ENCODE data around the gene CALU.

CALU gene

DNA sequence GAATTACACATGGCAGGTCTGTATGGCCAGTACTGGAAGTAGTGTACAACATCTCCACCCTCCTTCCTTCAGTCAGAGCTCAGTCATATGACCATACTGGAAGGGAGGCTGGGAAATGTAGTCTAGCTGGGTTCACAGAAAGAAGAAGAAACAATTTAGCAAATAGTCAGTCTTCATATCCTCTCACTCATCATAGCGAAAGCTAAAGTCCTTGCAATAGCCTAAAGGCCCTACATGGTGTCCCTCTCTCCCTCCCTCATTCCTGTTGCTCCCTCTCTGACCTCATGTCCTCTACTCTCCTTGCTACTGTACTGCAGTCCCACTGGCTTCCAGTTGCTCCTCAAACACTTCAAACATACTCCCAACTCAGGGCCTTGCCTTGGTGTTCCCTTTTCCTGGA lies 4.3 kb upstream of the CALU start (continued):
- TF ChIP-seq, protein P1, sequence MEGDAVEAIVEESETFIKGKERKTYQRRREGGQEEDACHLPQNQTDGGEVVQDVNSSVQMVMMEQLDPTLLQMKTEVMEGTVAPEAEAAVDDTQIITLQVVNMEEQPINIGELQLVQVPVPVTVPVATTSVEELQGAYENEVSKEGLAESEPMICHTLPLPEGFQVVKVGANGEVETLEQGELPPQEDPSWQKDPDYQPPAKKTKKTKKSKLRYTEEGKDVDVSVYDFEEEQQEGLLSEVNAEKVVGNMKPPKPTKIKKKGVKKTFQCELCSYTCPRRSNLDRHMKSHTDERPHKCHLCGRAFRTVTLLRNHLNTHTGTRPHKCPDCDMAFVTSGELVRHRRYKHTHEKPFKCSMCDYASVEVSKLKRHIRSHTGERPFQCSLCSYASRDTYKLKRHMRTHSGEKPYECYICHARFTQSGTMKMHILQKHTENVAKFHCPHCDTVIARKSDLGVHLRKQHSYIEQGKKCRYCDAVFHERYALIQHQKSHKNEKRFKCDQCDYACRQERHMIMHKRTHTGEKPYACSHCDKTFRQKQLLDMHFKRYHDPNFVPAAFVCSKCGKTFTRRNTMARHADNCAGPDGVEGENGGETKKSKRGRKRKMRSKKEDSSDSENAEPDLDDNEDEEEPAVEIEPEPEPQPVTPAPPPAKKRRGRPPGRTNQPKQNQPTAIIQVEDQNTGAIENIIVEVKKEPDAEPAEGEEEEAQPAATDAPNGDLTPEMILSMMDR (tag by site-specific recombination; IDR thresholded peaks at IDR 0.05), result no peak
- TF ChIP-seq ZNF114 (tag by site-specific recombination; IDR thresholded peaks at IDR 0.05) (no peak), ZNF132 (tag by site-specific recombination; IDR thresholded peaks at IDR 0.05; ENCODE audit: borderline replicate concordance) (no peak), ZNF423 (tag by site-specific recombination; IDR thresholded peaks at IDR 0.05) (no peak), ZNF324 (tag by site-specific recombination; IDR thresholded peaks at IDR 0.05) (no peak), ZNF514 (tag by site-specific recombination; IDR thresholded peaks at IDR 0.05) (no peak), ZNF596 (tag by site-specific recombination; IDR thresholded peaks at IDR 0.05) (no peak), ZNF174 (tag by site-specific recombination; IDR thresholded peaks at IDR 0.05) (no peak)
- TF ChIP-seq, protein P2, sequence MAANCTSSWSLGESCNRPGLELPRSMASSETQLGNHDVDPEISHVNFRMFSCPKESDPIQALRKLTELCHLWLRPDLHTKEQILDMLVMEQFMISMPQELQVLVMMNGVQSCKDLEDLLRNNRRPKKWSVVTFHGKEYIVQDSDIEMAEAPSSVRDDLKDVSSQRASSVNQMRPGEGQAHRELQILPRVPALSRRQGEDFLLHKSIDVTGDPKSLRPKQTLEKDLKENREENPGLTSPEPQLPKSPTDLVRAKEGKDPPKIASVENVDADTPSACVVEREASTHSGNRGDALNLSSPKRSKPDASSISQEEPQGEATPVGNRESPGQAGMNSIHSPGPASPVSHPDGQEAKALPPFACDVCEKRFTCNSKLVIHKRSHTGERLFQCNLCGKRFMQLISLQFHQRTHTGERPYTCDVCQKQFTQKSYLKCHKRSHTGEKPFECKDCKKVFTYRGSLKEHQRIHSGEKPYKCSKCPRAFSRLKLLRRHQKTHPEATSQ (tag by site-specific recombination; IDR thresholded peaks at IDR 0.05), result no peak
- TF ChIP-seq, protein P3, sequence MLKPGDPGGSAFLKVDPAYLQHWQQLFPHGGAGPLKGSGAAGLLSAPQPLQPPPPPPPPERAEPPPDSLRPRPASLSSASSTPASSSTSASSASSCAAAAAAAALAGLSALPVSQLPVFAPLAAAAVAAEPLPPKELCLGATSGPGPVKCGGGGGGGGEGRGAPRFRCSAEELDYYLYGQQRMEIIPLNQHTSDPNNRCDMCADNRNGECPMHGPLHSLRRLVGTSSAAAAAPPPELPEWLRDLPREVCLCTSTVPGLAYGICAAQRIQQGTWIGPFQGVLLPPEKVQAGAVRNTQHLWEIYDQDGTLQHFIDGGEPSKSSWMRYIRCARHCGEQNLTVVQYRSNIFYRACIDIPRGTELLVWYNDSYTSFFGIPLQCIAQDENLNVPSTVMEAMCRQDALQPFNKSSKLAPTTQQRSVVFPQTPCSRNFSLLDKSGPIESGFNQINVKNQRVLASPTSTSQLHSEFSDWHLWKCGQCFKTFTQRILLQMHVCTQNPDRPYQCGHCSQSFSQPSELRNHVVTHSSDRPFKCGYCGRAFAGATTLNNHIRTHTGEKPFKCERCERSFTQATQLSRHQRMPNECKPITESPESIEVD (tag by site-specific recombination; IDR thresholded peaks at IDR 0.05), result no peak

DNA sequence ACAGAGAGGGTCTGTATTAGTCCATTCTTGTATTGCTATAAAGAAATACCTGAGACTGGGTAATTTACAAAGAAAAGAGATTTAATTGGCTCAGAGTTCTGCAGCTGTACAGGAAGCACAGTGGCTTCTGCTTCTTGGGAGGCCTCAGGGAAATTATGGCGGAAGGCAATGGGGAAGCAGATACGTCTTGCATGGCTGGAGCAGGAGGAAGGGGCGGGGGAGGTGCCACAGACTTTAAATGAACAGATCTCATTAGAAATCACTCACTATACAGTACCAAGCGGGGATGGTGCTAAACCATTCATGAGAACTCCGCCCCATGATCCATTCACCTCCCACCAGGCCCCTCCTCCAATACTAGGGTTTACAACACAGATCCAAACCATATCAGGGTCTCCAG lies 3.7 kb upstream of the CALU start:
- Histone ChIP-seq H3K27ac (ENCODE audit: extremely low read depth, low read depth, low read length) (no peak overlapping the region), H3K36me3 (ENCODE audit: control insufficient read depth in 2 of 2, insufficient read depth in 1 of 2, low read length in 2 of 2) (no peaks in the 10 kb centered on the region), H3K9me3 (ENCODE audit: control insufficient read depth, insufficient read depth, low read depth, low read length) (no peaks in the 10 kb centered on the region), H3K4me3 (ENCODE audit: low read depth, low read length) (no peak overlapping the region), H3K4me1 (ENCODE audit: control insufficient read depth, insufficient read depth, low read length) (peaks cover 3% of the 10 kb centered on the region; the same call in 1 of the 2 replicates)
- ChIA-PET CTCF (interaction anchor here (0.6 kb wide), 1 partner anchor 401 kb away, joined by 4 read pairs; no protein-coding TSS in a partner anchor), POLR2A (no interaction called here)
- TF ChIP-seq ZBTB8A (tag by site-specific recombination; IDR thresholded peaks at IDR 0.05) (no peak), ZNF416 (tag by site-specific recombination; IDR thresholded peaks at IDR 0.05) (no peak), SETDB1 (IDR thresholded peaks at IDR 0.05; ENCODE audit: insufficient read length, low read length) (no peak), BCL11A (tag by site-specific recombination; IDR thresholded peaks at IDR 0.05; ENCODE audit: low read depth) (no peak), ZNF629 (tag by site-specific recombination; IDR thresholded peaks at IDR 0.05) (no peak), YY2 (tag by site-specific recombination; IDR thresholded peaks at IDR 0.05) (no peak), ZNF548 (tag by site-specific recombination; IDR thresholded peaks at IDR 0.05) (no peak), WT1 (tag by site-specific recombination; IDR thresholded peaks at IDR 0.05) (no peak), ZBTB1 (tag by site-specific recombination; IDR thresholded peaks at IDR 0.05) (no peak), REPIN1 (tag by site-specific recombination; IDR thresholded peaks at IDR 0.05; ENCODE audit: low read depth) (no peak), ZNF292 (tag by site-specific recombination; IDR thresholded peaks at IDR 0.05; ENCODE audit: borderline replicate concordance, low read depth) (no peak), ZNF707 (tag by site-specific recombination; IDR thresholded peaks at IDR 0.05) (no peak), ZNF184 (tag by site-specific recombination; IDR thresholded peaks at IDR 0.05) (no peak), ZNF830 (tag by site-specific recombination; IDR thresholded peaks at IDR 0.05; ENCODE audit: low read depth) (no peak), TRIM28 (IDR thresholded peaks at IDR 0.05; ENCODE audit: borderline replicate concordance, low read length) (no peak)
- TF ChIP-seq, protein P1 (tag by site-specific recombination; IDR thresholded peaks at IDR 0.05), result no peak
- TF ChIP-seq, protein P4, sequence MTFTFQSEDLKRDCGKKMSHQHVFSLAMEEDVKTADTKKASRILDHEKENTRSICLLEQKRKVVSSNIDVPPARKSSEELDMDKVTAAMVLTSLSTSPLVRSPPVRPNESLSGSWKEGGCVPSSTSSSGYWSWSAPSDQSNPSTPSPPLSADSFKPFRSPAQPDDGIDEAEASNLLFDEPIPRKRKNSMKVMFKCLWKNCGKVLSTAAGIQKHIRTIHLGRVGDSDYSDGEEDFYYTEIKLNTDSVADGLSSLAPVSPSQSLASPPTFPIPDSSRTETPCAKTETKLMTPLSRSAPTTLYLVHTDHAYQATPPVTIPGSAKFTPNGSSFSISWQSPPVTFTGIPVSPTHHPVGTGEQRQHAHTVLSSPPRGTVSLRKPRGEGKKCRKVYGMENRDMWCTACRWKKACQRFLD (tag by site-specific recombination; IDR thresholded peaks at IDR 0.05), result no peak
- TF ChIP-seq, protein P5, sequence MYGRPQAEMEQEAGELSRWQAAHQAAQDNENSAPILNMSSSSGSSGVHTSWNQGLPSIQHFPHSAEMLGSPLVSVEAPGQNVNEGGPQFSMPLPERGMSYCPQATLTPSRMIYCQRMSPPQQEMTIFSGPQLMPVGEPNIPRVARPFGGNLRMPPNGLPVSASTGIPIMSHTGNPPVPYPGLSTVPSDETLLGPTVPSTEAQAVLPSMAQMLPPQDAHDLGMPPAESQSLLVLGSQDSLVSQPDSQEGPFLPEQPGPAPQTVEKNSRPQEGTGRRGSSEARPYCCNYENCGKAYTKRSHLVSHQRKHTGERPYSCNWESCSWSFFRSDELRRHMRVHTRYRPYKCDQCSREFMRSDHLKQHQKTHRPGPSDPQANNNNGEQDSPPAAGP (tag by site-specific recombination; IDR thresholded peaks at IDR 0.05), result no peak
- TF ChIP-seq, protein P6, sequence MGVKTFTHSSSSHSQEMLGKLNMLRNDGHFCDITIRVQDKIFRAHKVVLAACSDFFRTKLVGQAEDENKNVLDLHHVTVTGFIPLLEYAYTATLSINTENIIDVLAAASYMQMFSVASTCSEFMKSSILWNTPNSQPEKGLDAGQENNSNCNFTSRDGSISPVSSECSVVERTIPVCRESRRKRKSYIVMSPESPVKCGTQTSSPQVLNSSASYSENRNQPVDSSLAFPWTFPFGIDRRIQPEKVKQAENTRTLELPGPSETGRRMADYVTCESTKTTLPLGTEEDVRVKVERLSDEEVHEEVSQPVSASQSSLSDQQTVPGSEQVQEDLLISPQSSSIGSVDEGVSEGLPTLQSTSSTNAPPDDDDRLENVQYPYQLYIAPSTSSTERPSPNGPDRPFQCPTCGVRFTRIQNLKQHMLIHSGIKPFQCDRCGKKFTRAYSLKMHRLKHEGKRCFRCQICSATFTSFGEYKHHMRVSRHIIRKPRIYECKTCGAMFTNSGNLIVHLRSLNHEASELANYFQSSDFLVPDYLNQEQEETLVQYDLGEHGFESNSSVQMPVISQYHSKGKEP (tag by site-specific recombination; IDR thresholded peaks at IDR 0.05), result no peak
